Measurements from ENCODE around the gene NT5DC2.

The NT5DC2 gene

GRCh38 chr3:52490035-52490938 is 43.4 kb downstream of the NT5DC2 start:
- no peak for DNase-seq

- DNase-seq = no peak
These were observed 44.2 kb downstream of the NT5DC2 start for GRCh38 chr3:52489453-52489852.

GRCh38 chr3:52488746-52489145 is 44.9 kb downstream of the NT5DC2 start:
- no peak for DNase-seq

DNA sequence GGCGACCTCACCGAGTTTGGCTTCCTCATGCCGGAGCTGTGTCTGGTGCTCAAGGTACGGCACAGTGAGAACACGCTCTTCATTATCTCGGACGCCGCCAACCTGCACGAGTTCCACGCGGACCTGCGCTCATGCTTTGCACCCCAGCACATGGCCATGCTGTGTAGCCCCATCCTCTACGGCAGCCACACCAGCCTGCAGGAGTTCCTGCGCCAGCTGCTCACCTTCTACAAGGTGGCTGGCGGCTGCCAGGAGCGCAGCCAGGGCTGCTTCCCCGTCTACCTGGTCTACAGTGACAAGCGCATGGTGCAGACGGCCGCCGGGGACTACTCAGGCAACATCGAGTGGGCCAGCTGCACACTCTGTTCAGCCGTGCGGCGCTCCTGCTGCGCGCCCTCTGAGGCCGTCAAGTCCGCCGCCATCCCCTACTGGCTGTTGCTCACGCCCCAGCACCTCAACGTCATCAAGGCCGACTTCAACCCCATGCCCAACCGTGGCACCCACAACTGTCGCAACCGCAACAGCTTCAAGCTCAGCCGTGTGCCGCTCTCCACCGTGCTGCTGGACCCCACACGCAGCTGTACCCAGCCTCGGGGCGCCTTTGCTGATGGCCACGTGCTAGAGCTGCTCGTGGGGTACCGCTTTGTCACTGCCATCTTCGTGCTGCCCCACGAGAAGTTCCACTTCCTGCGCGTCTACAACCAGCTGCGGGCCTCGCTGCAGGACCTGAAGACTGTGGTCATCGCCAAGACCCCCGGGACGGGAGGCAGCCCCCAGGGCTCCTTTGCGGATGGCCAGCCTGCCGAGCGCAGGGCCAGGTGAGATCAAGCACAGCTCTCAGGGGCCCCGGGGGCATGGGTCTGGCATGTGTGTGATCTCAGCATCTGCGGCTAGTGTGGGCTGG is 45.6 kb downstream of the NT5DC2 start:
- DNase-seq = no peak

DNA sequence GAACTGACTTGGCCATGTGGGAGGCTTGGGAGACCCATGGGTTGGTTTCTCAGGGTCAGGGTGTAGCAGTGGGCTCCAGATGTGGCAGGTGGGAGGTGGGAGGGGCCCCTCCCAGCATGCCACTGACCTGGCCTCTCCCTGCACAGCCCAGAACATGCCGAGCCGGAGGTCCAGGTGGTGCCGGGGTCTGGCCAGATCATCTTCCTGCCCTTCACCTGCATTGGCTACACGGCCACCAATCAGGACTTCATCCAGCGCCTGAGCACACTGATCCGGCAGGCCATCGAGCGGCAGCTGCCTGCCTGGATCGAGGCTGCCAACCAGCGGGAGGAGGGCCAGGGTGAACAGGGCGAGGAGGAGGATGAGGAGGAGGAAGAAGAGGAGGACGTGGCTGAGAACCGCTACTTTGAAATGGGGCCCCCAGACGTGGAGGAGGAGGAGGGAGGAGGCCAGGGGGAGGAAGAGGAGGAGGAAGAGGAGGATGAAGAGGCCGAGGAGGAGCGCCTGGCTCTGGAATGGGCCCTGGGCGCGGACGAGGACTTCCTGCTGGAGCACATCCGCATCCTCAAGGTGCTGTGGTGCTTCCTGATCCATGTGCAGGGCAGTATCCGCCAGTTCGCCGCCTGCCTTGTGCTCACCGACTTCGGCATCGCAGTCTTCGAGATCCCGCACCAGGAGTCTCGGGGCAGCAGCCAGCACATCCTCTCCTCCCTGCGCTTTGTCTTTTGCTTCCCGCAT is 46.4 kb downstream of the NT5DC2 start:
- DNase-seq = no peak

GRCh38 chr3:52484680-52485461 is 48.8 kb downstream of the NT5DC2 start:
- DNase-seq = no peak

- DNase-seq = no peak
These were observed 49.9 kb downstream of the NT5DC2 start for GRCh38 chr3:52483577-52484381.

- DNase-seq = no peak
These were observed 50.6 kb downstream of the NT5DC2 start for GRCh38 chr3:52483081-52483480.

GRCh38 chr3:52481819-52482521 is 51.7 kb downstream of the NT5DC2 start:
- DNase-seq = peak in 1 of 56 donors; percentile 20

- DNase-seq = no peak
These were observed 52.6 kb downstream of the NT5DC2 start for GRCh38 chr3:52480768-52481715.

DNA sequence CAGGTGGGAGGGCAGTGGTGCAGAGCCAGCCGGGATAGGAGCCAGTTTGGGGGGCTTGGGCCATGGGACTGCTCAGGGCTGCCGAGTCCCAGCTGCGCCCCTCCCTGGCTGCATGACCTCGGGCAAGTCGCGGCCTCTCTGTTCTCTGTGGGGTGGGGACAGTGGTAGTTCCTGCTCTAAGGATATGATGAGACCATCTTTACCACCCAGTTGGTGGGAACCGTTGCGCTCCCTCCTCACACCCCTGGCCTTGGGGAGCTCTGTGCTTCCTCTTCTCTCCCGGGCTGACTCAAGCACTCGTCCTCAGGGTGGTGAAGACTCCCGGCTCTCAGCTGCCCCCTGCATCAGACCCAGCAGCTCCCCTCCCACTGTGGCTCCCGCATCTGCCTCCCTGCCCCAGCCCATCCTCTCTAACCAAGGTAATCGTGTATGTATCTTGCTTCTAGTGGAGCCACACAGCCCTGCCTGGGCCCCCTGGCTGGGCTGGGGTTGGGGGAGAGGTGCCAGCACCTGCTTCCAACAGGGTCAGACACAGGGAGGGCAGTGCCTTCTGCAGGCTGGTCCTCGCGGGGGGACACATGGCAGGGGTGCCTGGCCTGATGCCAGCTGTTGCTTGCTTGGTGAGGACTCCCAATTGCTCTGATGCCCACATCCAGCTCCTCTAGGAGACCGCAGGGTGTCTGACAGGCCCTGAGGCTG is 53.6 kb downstream of the NT5DC2 start:
- no peak for DNase-seq

DNA sequence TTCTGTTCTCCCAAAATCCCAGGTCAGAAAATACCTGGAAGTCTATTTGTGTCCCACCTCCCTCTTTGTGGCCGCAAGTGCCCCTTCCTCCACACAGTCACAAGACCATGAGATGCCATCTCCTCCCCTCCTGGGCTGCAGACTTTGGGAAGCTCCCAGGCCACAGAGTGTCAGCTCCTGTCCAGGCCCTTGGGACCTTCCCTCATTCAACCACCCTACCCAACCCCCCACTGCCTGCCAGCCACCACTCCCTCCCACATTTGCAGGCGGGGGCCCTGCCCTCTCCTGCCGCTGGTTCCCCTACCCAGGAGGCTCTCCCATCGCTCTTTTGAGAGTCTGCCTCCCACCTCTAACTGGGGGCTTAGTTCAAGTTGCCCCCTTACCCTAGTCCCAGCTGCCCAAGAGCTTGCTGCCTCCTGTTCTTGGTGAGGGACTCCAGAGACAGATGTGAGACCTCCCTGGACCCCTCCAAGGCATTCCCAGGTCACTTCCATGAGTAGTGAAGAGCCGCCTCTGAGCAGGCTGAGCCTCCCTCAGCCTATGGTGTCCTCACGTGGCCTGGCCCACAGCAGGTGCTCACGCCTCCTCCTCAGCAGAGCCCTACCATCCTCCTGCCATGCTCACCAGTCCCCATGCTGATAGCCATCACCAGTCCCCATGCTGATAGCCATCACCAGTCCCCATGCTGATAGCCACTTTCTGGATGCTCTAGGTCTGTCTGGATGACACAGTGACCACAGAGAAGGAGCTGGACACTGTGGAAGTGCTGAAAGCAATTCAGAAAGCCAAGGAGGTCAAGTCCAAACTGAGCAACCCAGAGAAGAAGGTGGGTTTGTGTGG is 54.4 kb downstream of the NT5DC2 start:
- no peak for DNase-seq

- no peak for DNase-seq
These were observed 55.9 kb downstream of the NT5DC2 start for GRCh38 chr3:52477796-52478095.

DNA sequence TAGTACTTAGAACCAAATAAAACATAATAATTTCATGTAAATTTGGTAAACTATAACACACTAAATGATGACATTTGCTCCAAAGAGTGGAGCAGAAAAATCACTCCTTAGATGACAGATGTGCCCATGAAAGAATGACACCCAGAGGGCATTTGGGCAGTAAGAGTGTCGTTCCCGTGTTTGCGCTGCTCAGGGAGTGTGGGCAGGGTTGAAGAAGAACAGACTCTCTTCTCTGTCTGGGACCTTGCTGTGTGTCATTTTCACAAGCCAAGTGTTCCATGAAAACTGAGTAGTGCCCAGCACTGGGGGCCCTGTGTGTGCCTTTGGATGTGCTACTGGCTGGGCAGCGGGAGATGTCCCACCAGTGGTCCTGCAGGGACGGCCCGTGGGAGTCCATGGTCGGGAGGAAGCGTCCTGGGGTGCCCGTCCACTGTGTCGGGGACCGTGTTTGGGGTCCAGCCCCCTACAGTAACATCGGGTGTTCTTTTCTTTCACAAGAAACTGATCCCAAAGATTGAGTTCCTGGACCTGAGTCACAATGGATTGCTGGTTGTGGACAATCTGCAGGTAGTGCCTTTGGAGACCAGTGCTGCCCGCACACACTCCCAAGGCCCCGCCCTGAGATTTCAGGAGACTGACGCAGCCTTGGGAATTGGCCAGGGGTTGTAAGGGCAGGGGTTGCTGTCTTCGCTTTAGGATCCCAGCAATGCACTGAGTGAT is 56.4 kb downstream of the NT5DC2 start:
- DNase-seq = no peak
